Measurements from ENCODE around the gene SEC61A2. TPM values are rescaled to one million over a fixed set of nuclear protein-coding genes. Genes with fewer than 3 reads are reported as not detected.
A peak's percentile ranks its signal among the peaks of the same experiment; 100 is the strongest.

Gene SEC61A2
- total RNA-seq, 1 donor from 2014 or later, result 13.9 TPM

- no peaks in the 10 kb centered on the region for H3K27me3 Mint-ChIP-seq (ENCODE audit: unreplicated experiment)
- peaks cover 9% of the 10 kb centered on the region for H3K36me3 Mint-ChIP-seq (ENCODE audit: unreplicated experiment)
- peak; percentile 93 for DNase-seq (ENCODE audit: extremely low spot score, unreplicated experiment)
- peak within 1 kb of the TSS; percentile 96 for H3K4me3 Mint-ChIP-seq (ENCODE audit: unreplicated experiment)
- no peaks in the 10 kb centered on the region for H3K9me3 Mint-ChIP-seq (ENCODE audit: unreplicated experiment)
- H3K4me1 Mint-ChIP-seq (ENCODE audit: unreplicated experiment), result peaks cover 36% of the 10 kb centered on the region
- peak within 1 kb of the TSS; percentile 99 for H3K27ac Mint-ChIP-seq (ENCODE audit: unreplicated experiment)
- no peak for TF ChIP-seq CTCF (IDR thresholded peaks at IDR 0.05)
Observed at GRCh38 chr10:12195603-12196506, 66.4 kb downstream of the SEC61A2 start, which contains the start of the genes CDC123 and NUDT5. Gene CDC123, plus strand, starts transcription at chr10:12196188. Its CDS starts 58 bp downstream, at chr10:12196246. Gene NUDT5, minus strand, starts transcription at chr10:12195891. Its CDS starts 9,600 bp downstream, at chr10:12186291.

GRCh38 chr10:12196531-12197211, 67.2 kb downstream of the SEC61A2 start:
- no peaks in the 10 kb centered on the region for H3K27me3 Mint-ChIP-seq (ENCODE audit: unreplicated experiment)
- peak overlapping the region; percentile 99 for H3K27ac Mint-ChIP-seq (ENCODE audit: unreplicated experiment)
- no peak for DNase-seq (ENCODE audit: extremely low spot score, unreplicated experiment)
- H3K9me3 Mint-ChIP-seq (ENCODE audit: unreplicated experiment), result no peaks in the 10 kb centered on the region
- H3K4me3 Mint-ChIP-seq (ENCODE audit: unreplicated experiment), result peak overlapping the region; percentile 96
- H3K36me3 Mint-ChIP-seq (ENCODE audit: unreplicated experiment), result peaks cover 16% of the 10 kb centered on the region
- H3K4me1 Mint-ChIP-seq (ENCODE audit: unreplicated experiment), result peaks cover 34% of the 10 kb centered on the region
- TF ChIP-seq CTCF (IDR thresholded peaks at IDR 0.05), result no peak

- peaks cover 31% of the 10 kb centered on the region for H3K4me1 Mint-ChIP-seq (ENCODE audit: unreplicated experiment)
- no peaks in the 10 kb centered on the region for H3K27me3 Mint-ChIP-seq (ENCODE audit: unreplicated experiment)
- no peak for TF ChIP-seq CTCF (IDR thresholded peaks at IDR 0.05)
- no peak overlapping the region for H3K27ac Mint-ChIP-seq (ENCODE audit: unreplicated experiment)
- H3K9me3 Mint-ChIP-seq (ENCODE audit: unreplicated experiment), result no peaks in the 10 kb centered on the region
- peaks cover 14% of the 10 kb centered on the region for H3K36me3 Mint-ChIP-seq (ENCODE audit: unreplicated experiment)
- DNase-seq (ENCODE audit: extremely low spot score, unreplicated experiment), result no peak
- peak overlapping the region; percentile 18 for H3K4me3 Mint-ChIP-seq (ENCODE audit: unreplicated experiment)
Observed at GRCh38 chr10:12198156-12198555, 68.7 kb downstream of the SEC61A2 start.

GRCh38 chr10:12200850-12201249, 71.4 kb downstream of the SEC61A2 start:
- no peak for DNase-seq (ENCODE audit: extremely low spot score, unreplicated experiment)
- Mint-ChIP-seq H3K9me3 (ENCODE audit: unreplicated experiment) (peaks cover 3% of the 10 kb centered on the region), H3K36me3 (ENCODE audit: unreplicated experiment) (peaks cover 21% of the 10 kb centered on the region), H3K27me3 (ENCODE audit: unreplicated experiment) (no peaks in the 10 kb centered on the region), H3K4me1 (ENCODE audit: unreplicated experiment) (peaks cover 18% of the 10 kb centered on the region), H3K27ac (ENCODE audit: unreplicated experiment) (no peak overlapping the region), H3K4me3 (ENCODE audit: unreplicated experiment) (no peak overlapping the region)
- TF ChIP-seq CTCF (IDR thresholded peaks at IDR 0.05), result no peak

- Mint-ChIP-seq H3K9me3 (ENCODE audit: unreplicated experiment) (peaks cover 3% of the 10 kb centered on the region), H3K27me3 (ENCODE audit: unreplicated experiment) (no peaks in the 10 kb centered on the region), H3K27ac (ENCODE audit: unreplicated experiment) (no peak overlapping the region), H3K36me3 (ENCODE audit: unreplicated experiment) (peaks cover 25% of the 10 kb centered on the region), H3K4me1 (ENCODE audit: unreplicated experiment) (peaks cover 14% of the 10 kb centered on the region), H3K4me3 (ENCODE audit: unreplicated experiment) (no peak overlapping the region)
- TF ChIP-seq CTCF (IDR thresholded peaks at IDR 0.05), result no peak
- DNase-seq (ENCODE audit: extremely low spot score, unreplicated experiment), result no peak
Observed at GRCh38 chr10:12201543-12201942, 72.1 kb downstream of the SEC61A2 start.
